Omental fat pad (tissue), 4 donors: ENCODE measurements around the gene SOX21. TPM values are rescaled to one million over a fixed set of nuclear protein-coding genes. Genes with fewer than 3 reads are reported as not detected.

Experiments
- ATAC-seq: fragments of 150-250 bp; one replicate; pipeline ENCODE4 v1.9.1; 2016; ENCODE audit warnings: mild to moderate bottlenecking, moderate library complexity; ENCODE audit not compliant: low FRiP score
- DNase-seq: peaks from one replicate; pipeline ENCODE4 v3.0.0-alpha.2; 2019; ENCODE audit warnings: low spot score
- CTCF ChIP-seq, 3 donors: fragments of 450-650 bp; IDR thresholded peaks; one replicate each; pipeline ENCODE4 v1.5.1; 2016 to 2017; ENCODE audit warnings: antibody characterized with exemption in 3 of 3, mild to moderate bottlenecking in 3 of 3, moderate library complexity in 2 of 3
- total RNA-seq, 4 donors: library from RNA; depleted of rRNA; stranded (reverse); fragments of >200 nt; gene quantifications; one replicate each; pipeline ENCODE4 v1.1.0, GENCODE V29; 2016

SOX21 gene
- total RNA-seq, 4 donors from 2014 or later = not detected

DNA sequence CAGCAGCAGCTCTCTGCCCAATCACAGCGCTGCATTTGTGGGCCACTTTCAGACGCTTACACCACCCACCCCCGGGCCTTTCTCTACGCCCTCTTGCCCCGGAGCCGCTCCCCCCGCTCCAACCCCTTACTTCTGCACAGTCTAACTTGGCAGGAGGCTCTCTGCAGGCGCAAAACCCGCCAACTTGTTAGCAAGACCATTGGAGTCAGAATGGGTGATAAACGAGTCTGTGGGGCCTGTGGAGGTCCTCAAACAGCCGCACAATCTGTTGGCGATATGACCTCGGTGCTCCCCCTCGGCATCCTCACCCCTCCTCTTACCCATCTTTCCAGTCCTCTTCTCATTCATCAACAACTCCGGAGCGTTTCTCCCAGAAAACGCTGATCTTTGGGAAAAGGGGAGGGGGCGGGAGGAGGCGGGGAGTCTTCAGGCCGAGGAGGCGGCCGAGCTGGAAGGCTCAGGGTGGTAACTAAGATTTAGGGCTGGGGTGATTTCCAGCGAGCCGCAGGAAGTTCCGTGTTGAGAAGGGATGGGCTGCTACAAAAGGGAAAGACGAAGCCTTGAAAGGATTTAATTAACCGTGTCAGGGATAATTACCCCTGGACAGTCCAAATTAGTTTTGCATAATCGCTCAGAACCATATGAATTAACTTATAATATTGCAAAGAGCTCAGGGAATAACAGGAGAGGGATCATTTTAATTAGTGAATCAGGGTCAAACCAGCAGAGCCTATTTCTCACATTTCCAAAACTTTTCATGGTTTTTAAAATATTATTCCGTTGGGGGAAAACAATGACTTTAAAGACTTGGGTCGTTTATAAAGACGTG lies 4.1 kb downstream of the SOX21 start:
- DNase-seq (no peak), ATAC-seq (no peak)
- no peak for TF ChIP-seq CTCF (IDR thresholded peaks at IDR 0.05)

GRCh38 chr13:94707400-94708021 lies 4.8 kb downstream of the SOX21 start:
- no peak for ATAC-seq
- DNase-seq = no peak
- no peak for TF ChIP-seq CTCF (IDR thresholded peaks at IDR 0.05)

DNA sequence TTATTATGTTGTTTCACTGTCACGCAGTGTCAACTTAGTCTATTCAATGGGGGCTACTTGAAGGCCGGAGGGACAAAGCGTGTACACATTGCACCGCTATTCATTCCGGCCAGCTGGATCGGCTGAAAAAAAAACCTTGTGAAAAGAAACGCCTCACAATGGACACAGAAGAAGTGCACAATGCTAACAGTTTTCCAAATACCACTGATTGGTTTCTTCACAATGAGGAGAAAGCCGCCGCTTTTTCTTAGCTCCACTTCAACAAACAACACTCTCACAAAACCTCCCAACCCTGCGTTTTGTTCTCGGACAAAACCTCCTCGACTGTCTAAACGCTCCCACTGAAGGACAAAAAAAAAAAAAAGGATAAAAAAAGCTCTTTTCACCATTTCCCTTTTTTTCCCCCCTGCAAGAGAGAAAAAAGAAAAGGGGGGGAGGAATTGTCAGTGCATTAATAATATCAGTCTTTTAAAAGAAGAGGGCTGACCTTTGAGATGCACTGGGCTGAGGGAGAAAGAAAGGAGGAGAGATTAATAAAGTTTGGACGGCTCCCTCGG lies 5.4 kb downstream of the SOX21 start:
- ATAC-seq (no peak), DNase-seq (no peak)
- no peak for TF ChIP-seq CTCF (IDR thresholded peaks at IDR 0.05)

DNA sequence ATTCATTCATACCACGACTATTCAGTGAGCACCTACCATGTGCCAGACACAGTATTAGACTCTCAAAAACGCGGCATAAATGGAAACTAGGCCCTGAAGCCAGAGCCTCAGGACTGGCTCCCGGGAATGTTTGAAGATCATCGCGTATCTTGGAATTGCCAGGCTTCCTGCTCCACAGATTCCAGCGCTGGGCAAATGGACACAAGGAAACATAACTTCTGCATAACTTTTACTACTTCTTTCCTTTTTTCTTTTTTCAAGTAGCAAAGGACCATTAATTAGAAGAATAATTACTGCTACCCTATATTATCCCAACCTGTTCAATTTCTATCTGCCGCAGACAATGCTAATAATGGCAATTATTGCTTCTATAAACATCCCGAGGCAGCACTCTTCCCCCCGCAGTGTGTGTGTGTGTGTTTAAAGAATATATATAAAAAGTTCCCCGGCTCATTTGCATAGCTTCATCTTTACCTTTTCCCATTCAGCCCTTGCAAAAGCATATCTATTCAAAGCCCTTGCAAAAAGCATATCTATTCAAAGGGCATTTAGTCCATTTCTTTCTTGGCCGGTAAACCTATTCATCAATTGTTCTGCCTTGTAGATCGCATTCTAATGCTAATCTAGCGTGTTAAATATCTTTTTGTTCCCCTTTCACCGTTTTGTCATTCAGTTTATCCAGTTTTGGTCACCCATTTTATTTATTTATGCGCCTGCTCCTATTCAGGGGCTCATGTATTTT lies 6.1 kb downstream of the SOX21 start:
- no peak for TF ChIP-seq CTCF (IDR thresholded peaks at IDR 0.05)
- DNase-seq = no peak
- ATAC-seq = no peak

- no peak for DNase-seq
- ATAC-seq = no peak
- no peak for TF ChIP-seq CTCF (IDR thresholded peaks at IDR 0.05)
Measured at GRCh38 chr13:94705081-94706030, 7.0 kb downstream of the SOX21 start.
